Cardiac muscle cell (in vitro differentiated cells and primary cell): Measurements from ENCODE around the gene CYGB. TPM values are rescaled to one million over a fixed set of nuclear protein-coding genes. Genes with fewer than 3 reads are reported as not detected.

Experiments
- DNase-seq, 2 donors: peaks; one replicate each; pipeline versions ENCODE4 v3.0.0 to v3.0.0-alpha.2; 2010 to 2017; ENCODE audit warnings: low read depth in 1 of 2, low spot score in 1 of 2
- H3K27ac ChIP-seq: fragments of 200-600 bp; sonication (generic); 2 replicates; pipeline ENCODE4 v1.5.1; 2016
- H3K27me3 ChIP-seq: fragments of 200-600 bp; sonication (generic); 2 replicates; pipeline ENCODE4 v1.6.0; 2016; ENCODE audit warnings: control low read depth
- H3K36me3 ChIP-seq: fragments of 200-600 bp; sonication (generic); 2 replicates; pipeline ENCODE4 v1.5.1; 2016; ENCODE audit warnings: control low read depth
- H3K4me1 ChIP-seq: fragments of 200-600 bp; sonication (generic); 2 replicates; pipeline ENCODE4 v1.8.1; 2017; ENCODE audit warnings: low read depth, mild to moderate bottlenecking, mixed run types
- H3K4me3 ChIP-seq: fragments of 200-600 bp; sonication (generic); 2 replicates; pipeline ENCODE4 v1.5.1; 2016; ENCODE audit warnings: mild to moderate bottlenecking
- H3K9me3 ChIP-seq: fragments of 200-600 bp; sonication (generic); 2 replicates; pipeline ENCODE4 v1.5.1; 2017; ENCODE audit warnings: low read depth, mild to moderate bottlenecking, control low read depth
- CTCF ChIP-seq: IDR thresholded peaks from 2 replicates; pipeline ENCODE4 v1.5.1; 2012; ENCODE audit warnings: low read depth, mild to moderate bottlenecking, low read length
- polyA plus RNA-seq: library from polyadenylated mRNA; unstranded; fragments of >200 nt; fragmentation: Nextera tagmentation; extraction: Ambion mirVana; gene quantifications from 2 replicates; pipeline ENCODE4 v1.2.1, GENCODE V29; 2016
- total RNA-seq: library from RNA; depleted of rRNA; stranded (reverse); fragments of >200 nt; gene quantifications from 2 replicates; pipeline ENCODE4 v1.2.3, GENCODE V29; 2016

The CYGB gene
- total and polyA plus RNA-seq, 2 experiments from 2014 or later, result 7.4 to 11.9 TPM

GRCh38 chr17:76551685-76552084 is 14.2 kb upstream of the CYGB start:
- H3K4me3 ChIP-seq, result no peak overlapping the region
- TF ChIP-seq CTCF, result no peak
- no peak for DNase-seq
- H3K9me3 ChIP-seq, result no peaks in the 10 kb centered on the region
- H3K27ac ChIP-seq, result no peak overlapping the region
- peaks cover 13% of the 10 kb centered on the region for H3K4me1 ChIP-seq
- no peaks in the 10 kb centered on the region for H3K36me3 ChIP-seq
- no peaks in the 10 kb centered on the region for H3K27me3 ChIP-seq

GRCh38 chr17:76550712-76551615 is 13.5 kb upstream of the CYGB start:
- peaks cover 20% of the 10 kb centered on the region for H3K4me1 ChIP-seq
- H3K36me3 ChIP-seq, result no peaks in the 10 kb centered on the region
- H3K27ac ChIP-seq, result no peak overlapping the region
- no peaks in the 10 kb centered on the region for H3K9me3 ChIP-seq
- TF ChIP-seq CTCF, result no peak
- no peak overlapping the region for H3K4me3 ChIP-seq
- H3K27me3 ChIP-seq, result no peaks in the 10 kb centered on the region
- DNase-seq, result peak in 1 of 2 donors; percentile 75

- no peaks in the 10 kb centered on the region for H3K36me3 ChIP-seq
- H3K4me1 ChIP-seq, result peaks cover 26% of the 10 kb centered on the region
- TF ChIP-seq CTCF, result no peak
- H3K27ac ChIP-seq, result no peak overlapping the region
- no peak overlapping the region for H3K4me3 ChIP-seq
- H3K9me3 ChIP-seq, result no peaks in the 10 kb centered on the region
- DNase-seq, result no peak
- H3K27me3 ChIP-seq, result no peaks in the 10 kb centered on the region
Measured at GRCh38 chr17:76549539-76549938, 12.0 kb upstream of the CYGB start.

- Histone ChIP-seq H3K9me3 (no peaks in the 10 kb centered on the region), H3K27me3 (no peaks in the 10 kb centered on the region), H3K36me3 (no peaks in the 10 kb centered on the region), H3K4me1 (peaks cover 29% of the 10 kb centered on the region), H3K27ac (no peak overlapping the region), H3K4me3 (no peak overlapping the region)
- no peak for TF ChIP-seq CTCF
- DNase-seq, result no peak
Measured at GRCh38 chr17:76549215-76549518, 11.7 kb upstream of the CYGB start.

- Histone ChIP-seq H3K36me3 (no peaks in the 10 kb centered on the region), H3K27me3 (no peaks in the 10 kb centered on the region), H3K27ac (peak overlapping the region; percentile 7), H3K4me3 (no peak overlapping the region), H3K4me1 (peaks cover 35% of the 10 kb centered on the region), H3K9me3 (no peaks in the 10 kb centered on the region)
- TF ChIP-seq CTCF, result no peak
- no peak for DNase-seq
Measured at GRCh38 chr17:76548378-76549214, 11.1 kb upstream of the CYGB start.
